SK-N-SH treated with all-trans-retinoic acid at 6 μM for 48 hours (cell line): Measurements from ENCODE around the gene PVALEF.

ENCODE experiments used
- ATAC-seq: fragments of 200-7000 bp; cut with Tn5 transposase; 3 replicates; pipeline ENCODE4 v1.9.1; 2020; ENCODE audit warnings: mild to moderate bottlenecking, moderate library complexity
- ARNTL ChIP-seq: fragments of 450-650 bp; formaldehyde crosslinking; IDR thresholded peaks from 2 replicates; pipeline ENCODE4 v1.5.0; 2020; ENCODE audit warnings: low read depth, mild to moderate bottlenecking, moderate library complexity, borderline replicate concordance
- BACH2 ChIP-seq: fragments of 250-450 bp; sonication (Bioruptor Pico); IDR thresholded peaks from 2 replicates; pipeline ENCODE4 v1.9.0; 2021; ENCODE audit warnings: mild to moderate bottlenecking, borderline replicate concordance
- CSDC2 ChIP-seq: fragments of 250-450 bp; sonication (Bioruptor Pico); IDR thresholded peaks from 2 replicates; pipeline ENCODE4 v1.5.0; 2020; ENCODE audit warnings: mild to moderate bottlenecking, moderate library complexity
- CSRNP3 ChIP-seq: fragments of 250-450 bp; sonication (Bioruptor Pico); IDR thresholded peaks from 2 replicates; pipeline ENCODE4 v1.5.1; 2021; ENCODE audit warnings: mild to moderate bottlenecking, moderate library complexity
- ESRRG ChIP-seq: fragments of 250-450 bp; sonication (Bioruptor Pico); IDR thresholded peaks from 2 replicates; pipeline ENCODE4 v1.6.1; 2021; ENCODE audit warnings: mild to moderate bottlenecking
- GLIS3 ChIP-seq: fragments of 250-450 bp; sonication (Bioruptor Pico); IDR thresholded peaks from 2 replicates; pipeline ENCODE4 v1.5.0; 2020; ENCODE audit warnings: mild to moderate bottlenecking, moderate library complexity
- ISL1 ChIP-seq: fragments of 250-450 bp; sonication (Bioruptor Pico); IDR thresholded peaks from 2 replicates; pipeline ENCODE4 v2.1.2; 2022; ENCODE audit warnings: mild to moderate bottlenecking, moderate library complexity
- OSR1 ChIP-seq: fragments of 250-450 bp; sonication (Bioruptor Pico); IDR thresholded peaks from 2 replicates; pipeline ENCODE4 v1.8.0; 2022; ENCODE audit warnings: moderate library complexity, mild to moderate bottlenecking, inconsistent platforms
- PATZ1 ChIP-seq: fragments of 250-450 bp; sonication (Bioruptor Pico); IDR thresholded peaks from 2 replicates; pipeline ENCODE4 v1.8.0; 2020; ENCODE audit warnings: mild to moderate bottlenecking, moderate library complexity, borderline replicate concordance
- PPARA ChIP-seq: fragments of 250-450 bp; sonication (Bioruptor Pico); IDR thresholded peaks from 2 replicates; pipeline ENCODE4 v1.5.0; 2020; ENCODE audit warnings: mild to moderate bottlenecking, borderline replicate concordance
- RARB ChIP-seq: fragments of 250-450 bp; sonication (Bioruptor Pico); IDR thresholded peaks from 2 replicates; pipeline ENCODE4 v1.8.0; 2021; ENCODE audit warnings: mild to moderate bottlenecking, moderate library complexity
- SNAI2 ChIP-seq: fragments of 250-450 bp; sonication (Bioruptor Pico); IDR thresholded peaks from 2 replicates; pipeline ENCODE4 v1.5.0; 2020; ENCODE audit warnings: mild to moderate bottlenecking, moderate library complexity
- TCF4 ChIP-seq: fragments of 250-450 bp; sonication (Bioruptor Pico); IDR thresholded peaks from 2 replicates; pipeline ENCODE4 v1.8.0; 2021; ENCODE audit warnings: mild to moderate bottlenecking, moderate library complexity, borderline replicate concordance
- TOX ChIP-seq: fragments of 250-450 bp; sonication (Bioruptor Pico); IDR thresholded peaks from 2 replicates; pipeline ENCODE4 v1.8.0; 2021; ENCODE audit warnings: mild to moderate bottlenecking, moderate library complexity, borderline replicate concordance
- TSHZ2 ChIP-seq: fragments of 250-450 bp; sonication (Bioruptor Pico); IDR thresholded peaks from 2 replicates; pipeline ENCODE4 v1.5.0; 2020; ENCODE audit warnings: mild to moderate bottlenecking, moderate library complexity
- ZC3H10 ChIP-seq: fragments of 250-450 bp; sonication (Bioruptor Pico); IDR thresholded peaks from 2 replicates; pipeline ENCODE4 v1.5.1; 2021; ENCODE audit warnings: mild to moderate bottlenecking, moderate library complexity
- ZFP30 ChIP-seq: fragments of 450-650 bp; formaldehyde crosslinking; IDR thresholded peaks from 2 replicates; pipeline ENCODE4 v1.5.0; 2022; ENCODE audit warnings: mild to moderate bottlenecking, moderate library complexity
- ZNF565 ChIP-seq: fragments of 450-650 bp; formaldehyde crosslinking; conservative IDR thresholded peaks from 2 replicates; pipeline ENCODE4 v1.5.0; 2020; ENCODE audit warnings: low read depth, mild to moderate bottlenecking, moderate library complexity
- ZNF8 ChIP-seq: fragments of 450-650 bp; formaldehyde crosslinking; IDR thresholded peaks from 2 replicates; pipeline ENCODE4 v1.5.0; 2020; ENCODE audit warnings: mild to moderate bottlenecking, moderate library complexity
- TF ChIP-seq, protein P1 (sequence below): fragments of 250-450 bp; sonication (Bioruptor Pico); IDR thresholded peaks from 2 replicates; pipeline ENCODE4 v1.8.0; 2021; ENCODE audit warnings: low read depth, mild to moderate bottlenecking, moderate library complexity, borderline replicate concordance
- TF ChIP-seq, protein P2 (sequence below): fragments of 250-450 bp; sonication (Bioruptor Pico); IDR thresholded peaks from 2 replicates; pipeline ENCODE4 v1.5.1; 2020; ENCODE audit warnings: low read depth, mild to moderate bottlenecking, moderate library complexity

Gene PVALEF

GRCh38 chr17:81124377-81124776 is 40.9 kb upstream of the PVALEF start (continued):
- TF ChIP-seq, protein P1, sequence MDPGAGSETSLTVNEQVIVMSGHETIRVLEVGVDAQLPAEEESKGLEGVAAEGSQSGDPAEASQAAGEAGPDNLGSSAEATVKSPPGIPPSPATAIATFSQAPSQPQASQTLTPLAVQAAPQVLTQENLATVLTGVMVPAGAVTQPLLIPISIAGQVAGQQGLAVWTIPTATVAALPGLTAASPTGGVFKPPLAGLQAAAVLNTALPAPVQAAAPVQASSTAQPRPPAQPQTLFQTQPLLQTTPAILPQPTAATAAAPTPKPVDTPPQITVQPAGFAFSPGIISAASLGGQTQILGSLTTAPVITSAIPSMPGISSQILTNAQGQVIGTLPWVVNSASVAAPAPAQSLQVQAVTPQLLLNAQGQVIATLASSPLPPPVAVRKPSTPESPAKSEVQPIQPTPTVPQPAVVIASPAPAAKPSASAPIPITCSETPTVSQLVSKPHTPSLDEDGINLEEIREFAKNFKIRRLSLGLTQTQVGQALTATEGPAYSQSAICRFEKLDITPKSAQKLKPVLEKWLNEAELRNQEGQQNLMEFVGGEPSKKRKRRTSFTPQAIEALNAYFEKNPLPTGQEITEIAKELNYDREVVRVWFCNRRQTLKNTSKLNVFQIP (CRISPR knock-in tag) = no peak
- TF ChIP-seq ESRRG (CRISPR knock-in tag) (no peak), ZC3H10 (CRISPR knock-in tag) (no peak)
- TF ChIP-seq, all 23 proteins: peak for 0

GRCh38 chr17:81125573-81126081 is 39.7 kb upstream of the PVALEF start:
- ATAC-seq = peak; percentile 10; the same call in 2 of the 3 replicates
- TF ChIP-seq PATZ1 (CRISPR knock-in tag) = no peak
- TF ChIP-seq TOX = no peak
- no peak for TF ChIP-seq CSRNP3 (CRISPR knock-in tag)
- TF ChIP-seq OSR1 = no peak
- TF ChIP-seq ISL1 = no peak
- no peak for TF ChIP-seq ESRRG (CRISPR knock-in tag)
- TF ChIP-seq, protein P2, sequence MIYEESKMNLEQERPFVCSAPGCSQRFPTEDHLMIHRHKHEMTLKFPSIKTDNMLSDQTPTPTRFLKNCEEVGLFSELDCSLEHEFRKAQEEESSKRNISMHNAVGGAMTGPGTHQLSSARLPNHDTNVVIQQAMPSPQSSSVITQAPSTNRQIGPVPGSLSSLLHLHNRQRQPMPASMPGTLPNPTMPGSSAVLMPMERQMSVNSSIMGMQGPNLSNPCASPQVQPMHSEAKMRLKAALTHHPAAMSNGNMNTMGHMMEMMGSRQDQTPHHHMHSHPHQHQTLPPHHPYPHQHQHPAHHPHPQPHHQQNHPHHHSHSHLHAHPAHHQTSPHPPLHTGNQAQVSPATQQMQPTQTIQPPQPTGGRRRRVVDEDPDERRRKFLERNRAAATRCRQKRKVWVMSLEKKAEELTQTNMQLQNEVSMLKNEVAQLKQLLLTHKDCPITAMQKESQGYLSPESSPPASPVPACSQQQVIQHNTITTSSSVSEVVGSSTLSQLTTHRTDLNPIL (CRISPR knock-in tag) = no peak
- no peak for TF ChIP-seq TCF4 (CRISPR knock-in tag)
- TF ChIP-seq ZFP30 (CRISPR knock-in tag) = no peak
- no peak for TF ChIP-seq BACH2 (CRISPR knock-in tag)
- TF ChIP-seq TSHZ2 (CRISPR knock-in tag) = no peak
- TF ChIP-seq ZC3H10 (CRISPR knock-in tag) = no peak
- no peak for TF ChIP-seq SNAI2 (CRISPR knock-in tag)
- no peak for TF ChIP-seq GLIS3 (CRISPR knock-in tag)
- TF ChIP-seq RARB = no peak

DNA sequence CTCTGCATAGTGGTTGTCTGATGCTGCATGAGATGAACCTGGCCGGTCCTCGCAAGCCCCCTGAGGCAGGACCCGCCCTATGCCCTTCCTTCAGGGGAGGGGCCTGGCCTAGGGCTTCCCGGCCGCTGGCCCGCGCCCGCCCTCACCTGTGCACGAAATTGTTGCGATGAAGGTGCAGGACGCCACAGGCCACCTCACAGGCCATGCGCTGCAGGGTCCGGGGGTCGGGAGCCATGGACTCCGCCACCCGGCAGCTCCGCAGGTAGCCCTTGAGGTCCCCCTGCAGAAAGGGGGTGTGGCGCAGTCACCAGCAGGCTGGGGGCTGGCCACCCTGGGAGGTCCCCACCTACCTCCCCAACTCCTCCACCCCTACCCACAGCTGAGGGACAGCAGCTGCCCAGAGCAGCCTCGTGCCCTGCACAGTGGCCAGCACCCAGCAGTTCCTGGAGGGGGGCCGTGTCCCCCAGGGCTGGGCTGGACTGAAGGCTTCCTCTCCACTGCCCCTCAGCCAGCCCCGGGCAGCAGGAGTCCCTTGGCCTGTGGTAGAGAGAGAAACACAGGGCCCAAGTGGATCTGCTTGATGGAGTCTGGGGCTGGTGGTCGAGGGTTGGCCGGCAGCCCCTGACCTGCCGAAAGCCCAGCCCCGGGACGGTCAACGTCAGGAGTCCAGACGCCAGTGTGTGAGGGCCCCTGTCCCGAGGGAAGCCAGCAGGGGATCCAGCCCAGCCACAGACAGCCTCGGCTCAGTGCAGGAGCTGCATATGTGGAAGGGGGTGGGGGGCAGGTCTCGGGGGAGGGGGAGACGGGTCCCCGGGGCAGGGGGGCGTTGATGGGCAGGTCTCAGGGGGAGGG is 38.8 kb upstream of the PVALEF start:
- ATAC-seq = no peak
- TF ChIP-seq CSDC2 (CRISPR knock-in tag) (no peak), SNAI2 (CRISPR knock-in tag) (no peak), ZNF565 (CRISPR knock-in tag) (no peak), ESRRG (CRISPR knock-in tag) (no peak), ZNF8 (CRISPR knock-in tag) (no peak), TCF4 (CRISPR knock-in tag) (no peak), GLIS3 (CRISPR knock-in tag) (no peak), ZC3H10 (CRISPR knock-in tag) (no peak), TOX (no peak), CSRNP3 (CRISPR knock-in tag) (no peak), ARNTL (no peak), PPARA (CRISPR knock-in tag) (no peak)
- TF ChIP-seq, protein P1 (CRISPR knock-in tag) = no peak
- TF ChIP-seq, protein P2 (CRISPR knock-in tag) = no peak
